B cell (primary cell): Measurements from ENCODE around the gene ZER1.

Experiments used
- CTCF ChIP-seq: fragments of 200-600 bp; IDR thresholded peaks from one replicate; pipeline ENCODE4 v1.8.0; 2022; ENCODE audit warnings: antibody characterized with exemption, mild to moderate bottlenecking
- EZH2 ChIP-seq: IDR thresholded peaks from 2 replicates; pipeline ENCODE4 v1.6.1; 2012; ENCODE audit warnings: borderline replicate concordance, low read depth, mild to moderate bottlenecking, moderate library complexity, low read length; ENCODE audit not compliant: insufficient read depth, poor library complexity, severe bottlenecking

GRCh38 chr9:128701227-128701854, 70.4 kb downstream of the ZER1 start:
- TF ChIP-seq CTCF (no peak), EZH2 (no peak)
